Activated naive CD4-positive, alpha-beta T cell treated with anti-CD3 and anti-CD28 coated beads, Interleukin-2, amount 50 U/mL, for 72 hours (primary cell): ENCODE results near the gene IRF7. TPM values are rescaled to one million over a fixed set of nuclear protein-coding genes. Genes with fewer than 3 reads are reported as not detected.
"Not testable (repeated sequence)": the region's sequence is repeated elsewhere in the genome, so short reads cannot be mapped to it uniquely, and the experiment has no call there.

Experiments
- ATAC-seq, 2 donors: fragments of 150-1000 bp; cut with Tn5 transposase; 2 replicates each; pipeline ENCODE4 v1.10.0; 2021; ENCODE audit warnings: mild to moderate bottlenecking in 2 of 2, moderate library complexity in 2 of 2
- DNase-seq, 2 donors: peaks; one replicate each; pipeline ENCODE4 v3.0.0; 2021 to 2022; ENCODE audit warnings: low spot score in 2 of 2
- H3K27ac Mint-ChIP-seq, 2 donors: one replicate each; pipeline ENCODE4 v1.8.0; 2022; ENCODE audit warnings: mild to moderate bottlenecking in 2 of 2, mixed read lengths in 2 of 2
- H3K36me3 Mint-ChIP-seq, 2 donors: one replicate each; pipeline ENCODE4 v1.8.0; 2022; ENCODE audit warnings: mixed read lengths in 2 of 2
- H3K9me3 Mint-ChIP-seq, 2 donors: one replicate each; pipeline ENCODE4 v1.8.0; 2022; ENCODE audit warnings: mixed read lengths in 2 of 2
- total RNA-seq, 2 donors: library from RNA; stranded (reverse); gene quantifications; one replicate each; pipeline ENCODE4 v1.2.3, GENCODE V29; 2022

The IRF7 gene
- total RNA-seq, 2 donors from 2014 or later: 25.3 to 104 TPM

DNA sequence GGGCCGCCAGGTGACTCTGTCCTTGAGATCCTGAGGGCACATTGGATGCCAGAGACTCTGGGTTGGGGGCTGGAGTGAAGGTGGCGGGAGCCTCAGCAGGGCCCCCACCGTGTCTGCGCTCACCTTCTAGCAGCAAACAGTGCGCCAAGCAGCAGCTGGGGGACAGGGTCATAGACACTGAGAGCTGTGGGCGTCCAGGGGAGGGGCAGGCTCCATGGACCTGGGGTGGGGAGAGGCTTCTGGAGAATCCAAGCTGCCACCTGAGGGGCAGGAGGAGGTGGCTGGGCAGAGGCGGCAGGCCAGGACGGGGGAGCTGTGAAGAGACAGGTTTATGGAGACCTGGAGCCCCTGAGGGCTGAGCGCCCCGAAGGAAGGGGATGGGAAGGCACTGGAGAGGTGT is 31.5 kb downstream of the IRF7 start:
- ATAC-seq (no peak), DNase-seq (no peak)
- Mint-ChIP-seq H3K36me3 (peaks cover 5 to 12% of the 10 kb centered on the region in 2 donors), H3K9me3 (no peaks in the 10 kb centered on the region), H3K27ac (peak overlapping the region in 1 of 2 donors; percentile 76)

DNA sequence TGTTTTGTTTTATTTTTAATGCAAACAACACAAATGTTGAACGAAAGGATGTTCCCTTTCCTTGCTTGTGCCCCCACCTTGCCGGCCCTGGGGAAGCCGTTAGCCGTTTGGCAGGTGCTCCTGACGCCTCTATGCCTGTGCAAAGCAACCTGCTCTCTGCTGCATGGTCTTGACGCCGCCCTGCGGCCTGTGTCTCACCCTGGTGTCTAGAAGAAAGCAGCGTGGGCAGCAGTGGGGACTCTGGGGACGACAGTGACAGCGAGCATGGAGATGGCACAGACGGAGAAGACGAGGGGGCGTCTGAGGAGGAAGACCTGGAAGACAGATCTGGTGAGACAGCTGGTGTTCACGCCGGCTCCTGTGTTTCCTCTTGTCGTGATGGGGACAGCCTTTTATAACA is 34.0 kb downstream of the IRF7 start:
- no peak for ATAC-seq
- no peak for DNase-seq
- H3K36me3 Mint-ChIP-seq: peaks cover 14% of the 10 kb centered on the region in 2 donors
- H3K27ac Mint-ChIP-seq: peak overlapping the region in 1 of 2 donors; percentile 58
- H3K9me3 Mint-ChIP-seq: no peaks in the 10 kb centered on the region

DNA sequence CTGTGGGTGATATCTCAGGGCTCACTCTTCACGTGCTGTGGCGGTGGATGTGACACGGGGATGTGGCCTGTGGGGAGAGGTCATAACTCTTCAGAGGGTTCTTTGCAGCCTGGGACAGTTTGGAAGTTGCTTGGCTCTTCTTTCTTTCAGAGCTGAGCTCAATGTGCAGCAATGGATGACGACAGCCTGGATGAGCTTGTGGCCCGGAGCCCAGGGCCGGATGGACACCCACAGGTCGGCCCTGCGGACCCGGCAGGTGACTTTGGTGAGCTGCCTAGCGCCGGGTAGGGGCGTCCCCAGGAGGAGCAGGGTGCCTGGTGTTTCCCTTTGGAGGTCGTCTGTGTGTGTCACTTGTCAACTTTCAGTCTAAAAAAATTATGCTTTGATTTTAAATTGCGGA is 34.4 kb downstream of the IRF7 start:
- Mint-ChIP-seq H3K27ac (peak overlapping the region; percentile 5 to 15), H3K9me3 (no peaks in the 10 kb centered on the region), H3K36me3 (peaks cover 14% of the 10 kb centered on the region in 2 donors)
- DNase-seq: no peak
- no peak for ATAC-seq

DNA sequence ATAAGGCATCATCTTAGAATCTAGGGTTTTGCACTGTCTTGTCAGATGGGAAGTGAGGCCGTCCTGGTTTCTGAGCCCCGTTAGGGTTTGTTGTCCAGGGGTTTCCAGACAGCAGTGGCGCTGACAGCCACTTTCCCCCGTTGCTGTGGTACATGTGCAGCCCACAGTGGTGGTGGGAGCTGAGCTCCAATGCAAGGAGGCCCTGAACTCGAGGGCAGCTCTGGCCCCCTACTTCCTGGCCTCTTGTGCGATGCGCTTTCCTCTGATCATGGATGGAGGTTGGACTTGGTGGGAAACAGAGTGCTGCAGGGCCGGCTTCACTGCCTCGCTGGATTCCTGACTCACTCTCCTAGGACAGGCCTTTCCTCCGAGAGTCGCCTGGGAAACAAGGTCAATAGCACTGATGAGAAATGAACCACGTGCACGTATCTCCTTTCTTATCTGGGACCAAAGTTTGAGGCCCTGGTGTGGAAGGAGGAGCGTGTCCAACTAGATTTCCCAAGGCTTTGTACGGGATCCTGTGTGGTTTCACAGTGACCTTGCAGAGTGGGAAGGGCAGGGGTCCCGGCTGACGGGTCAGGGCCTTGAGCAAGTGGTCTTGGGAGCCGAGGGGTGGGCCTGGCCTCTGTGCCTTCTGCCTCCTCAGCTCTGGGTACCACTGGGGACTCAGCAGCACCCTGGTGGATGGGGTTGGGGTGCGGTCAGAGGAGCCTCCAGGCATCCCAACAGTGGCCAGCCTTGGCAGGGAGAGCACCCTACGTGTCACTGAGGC is 35.7 kb downstream of the IRF7 start:
- peaks cover 14% of the 10 kb centered on the region in 2 donors for H3K36me3 Mint-ChIP-seq
- H3K27ac Mint-ChIP-seq: peak overlapping the region in 1 of 2 donors; percentile 92

DNA sequence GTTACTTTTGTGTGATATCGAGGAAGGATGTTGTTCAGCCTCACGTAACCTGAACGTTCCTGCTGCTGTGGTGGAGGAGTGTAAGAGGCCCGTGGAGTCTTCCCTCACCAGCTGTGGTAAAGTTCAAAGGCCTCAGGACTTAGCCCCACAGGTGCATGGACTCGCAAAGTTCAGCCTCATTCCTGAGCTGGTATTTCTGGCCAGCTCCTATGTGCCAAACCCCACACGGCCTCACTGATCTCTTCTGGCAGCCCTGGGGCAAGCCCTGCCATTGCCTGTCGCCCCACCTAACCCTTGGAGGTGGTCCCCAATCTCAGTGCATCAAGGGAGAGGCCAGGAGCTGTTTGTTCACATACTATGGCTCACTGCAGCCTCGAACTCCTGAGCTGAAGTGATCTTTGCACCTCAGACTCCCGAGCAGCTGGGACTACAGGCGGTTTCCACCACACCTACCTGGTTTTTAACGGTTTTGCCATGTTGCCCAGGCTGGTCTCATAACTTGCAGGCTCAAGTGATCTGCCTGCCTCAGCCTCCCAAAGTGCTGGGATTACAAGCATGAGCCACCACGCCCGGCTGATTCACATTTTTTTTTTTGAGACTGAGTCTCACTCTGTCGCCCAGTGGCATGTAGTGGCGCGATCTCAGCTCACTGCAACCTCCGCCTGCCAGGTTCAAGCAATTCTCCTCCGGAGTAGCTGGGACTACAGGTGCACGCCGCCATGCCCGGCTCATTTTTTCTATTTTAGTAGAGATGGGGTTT is 37.3 kb downstream of the IRF7 start:
- ATAC-seq (no peak), DNase-seq (no peak)
- Mint-ChIP-seq H3K9me3 (no peaks in the 10 kb centered on the region), H3K36me3 (peaks cover 14% of the 10 kb centered on the region in 2 donors), H3K27ac (peak overlapping the region; percentile 81 to 97)

More for the DNA sequence above, 35.7 kb downstream of the IRF7 start:
- H3K9me3 Mint-ChIP-seq: no peaks in the 10 kb centered on the region
- no peak for ATAC-seq
- no peak for DNase-seq

DNA sequence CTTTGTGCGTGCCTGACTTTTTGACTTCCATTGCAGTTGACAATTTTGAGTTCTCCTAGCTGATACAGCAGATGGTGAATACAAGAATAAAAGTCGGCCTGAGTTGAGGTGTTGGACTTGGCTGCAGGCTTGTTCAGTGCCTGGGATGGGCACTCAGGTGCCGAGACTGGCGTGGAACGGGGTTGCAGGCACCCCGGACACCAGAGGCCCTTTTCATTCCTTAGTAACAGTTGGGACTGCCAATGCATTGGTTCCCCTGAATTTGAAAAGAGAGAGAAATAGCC is 38.2 kb downstream of the IRF7 start:
- no peak for DNase-seq
- no peak for ATAC-seq
- H3K36me3 Mint-ChIP-seq: peaks cover 14% of the 10 kb centered on the region in 2 donors
- peak overlapping the region; percentile 97 to 99 for H3K27ac Mint-ChIP-seq
- H3K9me3 Mint-ChIP-seq: no peaks in the 10 kb centered on the region

DNA sequence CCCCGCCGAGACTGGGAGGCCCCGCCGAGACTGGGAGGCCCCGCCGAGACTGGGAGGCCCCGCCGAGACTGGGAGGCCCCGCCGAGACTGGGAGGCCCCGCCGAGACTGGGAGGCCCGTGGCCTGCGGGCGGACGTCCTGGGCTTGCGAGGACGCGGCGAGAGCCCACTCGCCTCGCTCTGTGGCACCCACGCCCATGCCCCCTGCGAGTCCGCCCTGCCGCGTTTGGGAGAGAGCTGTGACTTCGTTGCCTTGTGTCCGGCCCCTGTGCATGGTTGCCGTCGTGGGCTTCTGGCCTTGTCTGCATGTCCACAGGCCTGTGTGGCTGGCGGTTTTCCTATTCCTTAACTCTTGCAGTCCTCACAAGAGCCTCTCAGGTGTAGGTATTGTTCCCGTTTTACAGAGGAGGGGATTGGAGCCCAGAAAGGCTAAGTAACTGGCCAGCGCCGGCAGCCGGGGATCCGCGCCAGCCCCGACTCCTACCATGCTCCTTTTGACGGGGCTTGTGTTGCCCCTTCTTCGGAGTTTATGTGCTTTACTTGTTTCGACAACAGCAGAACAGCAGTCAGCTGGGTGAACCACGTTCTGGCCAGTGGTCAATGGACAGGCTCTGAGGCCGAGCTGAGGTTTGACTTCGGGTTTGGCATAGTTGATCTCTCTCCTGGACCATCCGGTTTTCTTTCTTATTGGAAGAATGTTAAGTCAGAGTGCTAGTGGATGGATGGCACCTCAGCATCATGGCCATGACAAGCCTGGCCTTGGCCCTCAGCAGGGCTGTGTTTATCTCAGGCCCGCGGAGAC is 38.7 kb downstream of the IRF7 start:
- Mint-ChIP-seq H3K27ac (peak overlapping the region; percentile 97 to 99), H3K9me3 (no peaks in the 10 kb centered on the region), H3K36me3 (peaks cover 13% of the 10 kb centered on the region in 2 donors)
- ATAC-seq: no peak
- no peak for DNase-seq

DNA sequence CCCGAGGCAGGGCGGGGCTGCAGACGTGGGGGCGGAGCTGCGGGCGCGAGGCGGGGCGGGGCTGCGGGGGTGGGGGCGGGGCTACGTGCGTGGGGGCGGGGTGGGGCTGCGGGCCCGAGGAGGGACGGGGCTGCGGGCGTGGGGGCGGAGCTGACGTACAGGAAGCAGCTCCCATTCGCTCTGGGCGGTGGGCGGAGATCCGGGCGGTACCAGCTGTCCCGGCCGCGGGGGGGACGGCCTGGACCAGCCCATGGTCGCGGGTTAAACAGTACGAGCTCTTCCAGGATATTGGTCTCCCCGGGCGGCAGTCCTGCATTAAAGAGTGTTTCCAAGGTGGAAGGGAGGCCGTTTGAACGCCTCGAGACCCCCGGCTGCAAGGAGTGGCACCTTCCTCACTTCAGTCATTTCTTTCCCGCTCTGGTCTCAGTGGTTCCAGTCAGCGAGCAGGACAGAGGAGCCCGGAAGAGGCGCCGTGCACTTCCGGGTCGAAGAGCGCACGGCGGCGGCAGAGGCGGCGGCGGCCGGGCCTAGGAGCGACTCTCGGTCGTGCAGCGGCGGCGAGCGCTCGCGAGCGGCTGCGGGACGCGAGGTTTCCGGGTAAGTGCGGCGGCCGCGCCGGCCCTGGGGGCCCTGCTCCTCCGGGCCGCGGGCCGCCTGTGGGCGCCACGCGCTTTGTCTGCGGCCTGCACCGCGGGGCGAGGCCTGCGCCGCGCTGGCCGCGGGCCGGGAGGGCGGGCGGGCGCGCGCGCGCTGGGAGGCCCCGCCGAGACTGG is 39.6 kb downstream of the IRF7 start, which contains the start of gene PHRF1:
PHRF1 (plus strand) TSS at position 475 of the 773 bp plus-strand sequence. CDS start 5,043 bp downstream, outside the sequence.
- H3K27ac Mint-ChIP-seq: peak within 1 kb of the TSS; percentile 97 to 99
- H3K9me3 Mint-ChIP-seq: no peaks in the 10 kb centered on the region
- ATAC-seq: peak; percentile 90 to 94

DNA sequence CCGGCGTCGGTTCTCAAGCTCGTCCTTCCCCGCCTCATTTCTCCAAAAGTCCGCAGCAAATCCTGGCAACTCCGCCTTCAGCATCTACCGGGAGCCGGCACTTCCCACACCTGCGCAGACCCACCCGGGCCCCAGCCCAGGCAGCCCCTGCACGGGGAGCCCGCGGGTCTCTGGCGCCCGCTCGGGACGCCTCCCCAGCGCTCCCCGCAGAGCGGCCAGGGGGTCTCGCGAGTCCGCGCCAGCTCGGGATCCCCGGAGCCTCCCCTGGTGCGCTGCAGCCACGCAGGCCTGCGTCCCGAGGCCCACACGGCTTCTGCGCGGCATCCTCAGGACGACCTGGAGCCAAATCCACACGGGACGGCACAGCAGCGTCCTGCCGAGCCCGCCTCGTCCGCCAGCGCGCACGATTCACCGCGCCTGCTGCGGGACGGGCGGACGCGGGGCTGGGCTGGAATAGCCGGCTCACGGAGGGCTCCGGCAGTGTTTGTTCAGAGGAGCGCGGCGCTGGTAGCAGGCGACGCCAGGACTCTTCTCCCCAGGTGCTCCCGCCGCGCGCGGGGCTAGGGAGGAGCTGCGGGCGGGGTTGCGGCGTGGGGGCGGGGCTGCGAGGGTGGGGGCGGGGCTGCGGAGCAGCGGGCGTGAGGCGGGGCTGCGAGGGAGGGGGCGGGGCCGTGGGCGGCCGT is 40.3 kb downstream of the IRF7 start:
- peak overlapping the region; percentile 15 to 97 for H3K27ac Mint-ChIP-seq
- H3K36me3 Mint-ChIP-seq: peaks cover 8% of the 10 kb centered on the region in 2 donors
- peak; percentile 59 to 62 for ATAC-seq
- no peaks in the 10 kb centered on the region for H3K9me3 Mint-ChIP-seq
- peak in 1 of 2 donors; percentile 66 for DNase-seq

More for the DNA sequence above, 39.6 kb downstream of the IRF7 start, which contains the start of gene PHRF1:
- DNase-seq: peak; percentile 95 to 97
- peaks cover 8% of the 10 kb centered on the region in 2 donors for H3K36me3 Mint-ChIP-seq

DNA sequence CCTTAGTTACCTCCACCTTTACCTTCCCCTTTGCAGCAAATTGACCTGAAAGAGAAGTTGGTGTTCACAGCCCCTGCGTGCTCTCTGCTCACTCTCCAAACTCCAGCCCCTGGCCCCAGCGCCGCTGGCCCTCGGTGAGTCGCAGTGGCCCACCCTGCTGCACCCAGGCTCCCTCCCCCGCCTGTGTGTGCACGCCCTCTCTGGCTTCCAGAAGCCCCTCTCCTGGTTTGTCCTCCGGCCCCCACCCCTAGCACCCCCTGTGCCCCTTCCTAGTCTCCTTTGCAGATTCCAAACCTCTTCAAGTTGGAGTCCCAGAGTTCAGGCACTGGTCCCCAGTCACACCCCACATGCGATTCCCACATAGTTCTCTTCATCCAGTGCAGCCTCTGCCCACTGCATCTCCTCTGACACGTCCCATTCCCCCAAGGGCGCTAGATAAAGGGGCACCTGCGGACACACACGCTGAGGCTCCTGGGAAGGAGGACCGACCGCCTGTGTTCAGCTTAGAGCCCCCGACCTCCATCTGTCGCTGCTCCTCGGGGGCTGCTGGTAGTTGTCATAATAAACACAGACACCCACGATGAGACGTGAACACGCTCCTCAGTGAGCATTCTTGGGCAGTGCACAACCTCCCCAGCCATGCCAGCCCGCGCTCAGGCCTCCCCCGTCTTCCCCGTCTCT is 41.0 kb downstream of the IRF7 start:
- Mint-ChIP-seq H3K27ac (peak overlapping the region in 1 of 2 donors; percentile 15), H3K9me3 (no peaks in the 10 kb centered on the region), H3K36me3 (peaks cover 8% of the 10 kb centered on the region in 2 donors)
- no peak for DNase-seq
- ATAC-seq: no peak

DNA sequence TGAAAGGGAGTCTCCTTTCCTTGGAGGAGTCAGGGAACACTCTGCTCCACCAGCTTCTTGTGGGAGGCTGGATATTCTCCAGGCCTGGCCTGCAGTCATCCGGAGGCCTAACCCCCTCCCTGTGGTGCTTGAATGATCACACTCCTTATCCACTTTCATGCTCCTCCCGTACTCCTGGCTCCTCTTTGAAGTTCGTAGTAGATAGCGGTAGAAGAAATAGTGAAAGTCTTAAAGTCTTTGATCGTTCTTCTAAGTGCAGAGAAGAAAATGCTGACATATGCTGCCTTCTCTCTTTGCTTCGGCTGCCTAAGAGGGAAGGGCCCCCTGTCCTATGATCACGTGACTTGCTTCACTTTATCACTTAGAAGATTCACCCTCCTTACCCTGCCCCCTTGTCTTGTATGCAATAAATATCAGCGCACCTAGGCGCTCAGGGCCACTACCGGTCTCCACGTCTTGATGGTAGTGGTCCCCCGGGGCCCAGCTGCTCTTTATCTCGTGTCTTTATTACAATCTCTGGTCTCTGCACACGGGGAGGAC is 41.6 kb downstream of the IRF7 start:
- not testable (repeated sequence) for H3K27ac Mint-ChIP-seq, ATAC-seq, H3K36me3 Mint-ChIP-seq, H3K9me3 Mint-ChIP-seq, DNase-seq

DNA sequence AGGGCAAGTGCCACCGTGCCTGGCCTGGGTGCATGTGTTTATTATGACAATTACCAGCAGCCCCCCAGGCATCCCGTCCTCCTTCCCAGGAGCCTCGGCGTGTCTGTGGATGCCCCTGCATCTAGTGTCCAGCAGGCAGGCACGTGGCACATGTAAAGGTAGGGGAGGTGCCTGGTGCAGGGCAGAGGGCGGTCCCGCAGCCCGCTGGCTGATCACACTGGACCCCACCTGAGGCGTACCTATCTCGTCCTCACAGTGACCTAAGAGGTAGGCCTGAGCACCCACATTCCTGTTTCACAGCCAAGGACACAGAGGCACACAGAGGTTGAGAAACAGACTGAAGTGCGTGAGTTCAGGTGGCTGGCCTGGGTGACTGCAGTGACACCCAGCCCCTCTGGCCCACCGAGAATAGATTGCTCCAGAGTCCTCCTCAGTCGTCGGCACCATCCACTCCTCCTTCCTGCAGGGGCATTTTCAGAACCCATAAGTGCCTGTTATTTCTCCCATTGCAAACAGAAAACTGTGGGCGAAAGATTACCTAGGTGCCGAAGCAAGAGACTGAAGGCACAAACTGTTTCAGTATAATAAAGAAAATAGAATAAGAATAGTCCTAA is 42.5 kb downstream of the IRF7 start:
- H3K36me3 Mint-ChIP-seq: peaks cover 8% of the 10 kb centered on the region in 2 donors
- no peaks in the 10 kb centered on the region for H3K9me3 Mint-ChIP-seq
- H3K27ac Mint-ChIP-seq: no peak overlapping the region
- ATAC-seq (no peak), DNase-seq (no peak)

DNA sequence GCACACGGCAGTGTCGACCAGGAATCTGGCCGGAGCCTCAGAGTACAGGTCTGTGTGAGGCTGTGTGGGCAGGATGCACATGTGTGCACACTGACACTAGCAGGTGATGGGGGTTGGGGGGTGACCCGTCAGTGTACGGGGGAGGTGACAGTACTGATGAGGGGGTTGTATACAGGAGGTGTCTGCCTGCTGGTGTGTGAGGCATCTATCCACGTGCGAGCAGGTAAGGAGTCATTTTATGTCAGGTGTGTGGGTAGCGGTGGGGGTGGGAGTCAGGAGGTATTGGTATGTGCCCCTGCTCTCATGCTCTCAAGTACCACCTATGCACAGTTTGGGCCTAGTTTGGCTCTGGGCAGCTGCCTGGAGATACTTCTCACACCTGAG is 44.0 kb downstream of the IRF7 start:
- no peaks in the 10 kb centered on the region for H3K9me3 Mint-ChIP-seq
- ATAC-seq: no peak
- no peak for DNase-seq
- H3K27ac Mint-ChIP-seq: no peak overlapping the region
- H3K36me3 Mint-ChIP-seq: peaks cover 0 to 5% of the 10 kb centered on the region in 2 donors

DNA sequence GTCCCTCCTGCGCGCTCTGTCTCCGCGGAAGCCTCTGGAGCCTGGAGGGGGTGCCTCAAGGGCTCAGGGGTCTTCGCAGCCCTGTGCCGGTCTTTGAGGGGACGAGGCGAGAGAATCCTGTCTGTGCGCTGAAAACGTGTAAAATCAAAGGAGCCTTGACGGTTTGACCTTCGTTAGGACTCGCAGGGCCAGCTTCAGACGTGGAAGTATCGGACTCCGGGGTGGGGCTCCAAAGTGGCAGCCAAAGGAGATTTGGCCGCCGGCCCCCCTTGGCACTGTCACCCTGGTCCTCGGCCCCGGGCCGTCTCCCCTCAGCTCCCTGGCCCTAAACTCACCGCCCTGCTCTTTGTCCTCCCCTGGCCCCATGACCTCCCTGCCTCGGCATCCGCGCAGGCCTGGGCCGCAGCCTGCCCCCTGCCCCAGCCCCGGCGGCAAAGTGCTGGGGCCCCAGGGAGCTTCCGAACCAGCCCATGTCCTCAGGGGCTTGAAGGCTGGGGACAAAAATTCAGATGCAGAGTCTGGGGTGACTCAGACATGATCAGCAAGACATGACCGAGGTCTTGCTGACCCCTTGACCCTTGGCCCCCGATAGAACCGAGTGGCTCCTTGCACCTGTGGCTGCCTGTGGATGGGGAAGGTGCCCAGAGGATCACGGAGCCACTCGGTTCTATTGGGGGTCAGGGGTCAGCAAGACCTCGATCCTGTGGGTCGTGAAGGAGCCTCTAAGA is 46.4 kb downstream of the IRF7 start:
- peaks cover 0 to 5% of the 10 kb centered on the region in 2 donors for H3K36me3 Mint-ChIP-seq
- no peak for ATAC-seq
- DNase-seq: no peak
- peak overlapping the region in 1 of 2 donors; percentile 29 for H3K27ac Mint-ChIP-seq
- no peaks in the 10 kb centered on the region for H3K9me3 Mint-ChIP-seq
